HCT116 (cell line): ENCODE measurements around the gene TRIM5. TPM values are rescaled to one million over a fixed set of nuclear protein-coding genes. Genes with fewer than 3 reads are reported as not detected.

Experiments used
- ATAC-seq: fragments of 200-7000 bp; cut with Tn5 transposase; 2 replicates; pipeline ENCODE4 v1.9.1; 2020; ENCODE audit warnings: mild to moderate bottlenecking, moderate library complexity
- BruUV-seq: library from RNA; stranded (reverse); fragments of 400-500 nt; replicated peaks from 2 replicates; lab custom pipeline; 2021; lab: Mats Ljungman, UMichigan
- CTCF ChIA-PET: fragments of 300-600 bp; sonication (Branson Sonifier 250); formaldehyde crosslinking; loops from one replicate; lab custom pipeline; 2021; ENCODE audit warnings: antibody characterized with exemption; lab: Charles Lee
- POLR2A ChIA-PET: fragments of 300-600, 350-600 bp; sonication (Branson Sonifier 250); formaldehyde crosslinking; loops from one replicate; lab custom pipeline; 2021; ENCODE audit warnings: antibody characterized with exemption; lab: Charles Lee
- RAD21 ChIA-PET, 2 experiments: fragments of 300-600 bp; sonication (Branson Sonifier 250); formaldehyde crosslinking; loops; one replicate each; lab custom pipeline; 2023; ENCODE audit warnings: low total read pairs in 2 of 2; ENCODE audit not compliant: uncharacterized antibody in 2 of 2, unreplicated experiment in 2 of 2, low non-redundant PET in 1 of 2; lab: Charles Lee
- DNase-seq: peaks from one replicate; pipeline ENCODE4 v3.0.0-alpha.2; 2010; ENCODE audit warnings: low read depth, low spot score
- H2AFZ ChIP-seq: fragments of 200-600 bp; shearing (Covaris generic), sonication (generic); 2 replicates; pipeline ENCODE4 v1.6.1; 2017; ENCODE audit warnings: low read depth, mixed run types, mixed read lengths, antibody characterized with exemption, low read length; ENCODE audit not compliant: poor library complexity, severe bottlenecking
- H3K27ac ChIP-seq: 2 replicates; pipeline ENCODE4 v1.5.1; 2012; ENCODE audit warnings: low read depth, low read length
- H3K27me3 ChIP-seq: fragments of 200-600 bp; sonication (generic); 2 replicates; pipeline ENCODE4 v1.6.1; 2016; ENCODE audit warnings: mixed run types, low read length, mixed read lengths; ENCODE audit not compliant: insufficient read depth
- H3K36me3 ChIP-seq, 2 experiments: fragments of 200-500 bp in 1 of 2; fragments of 200-600 bp in 1 of 2; sonication (Bioruptor generic) in 1 of 2; sonication (generic) in 1 of 2; 2 replicates each; pipeline versions ENCODE4 v1.5.1 to v1.6.1; 2014 to 2016; ENCODE audit warnings: low read length in 2 of 2, inconsistent platforms in 1 of 2, mixed read lengths in 1 of 2, mixed run types in 1 of 2; ENCODE audit not compliant: insufficient read depth in 2 of 2, control insufficient read depth in 1 of 2
- H3K4me1 ChIP-seq, 2 experiments: fragments of 200-600 bp in 1 of 2; sonication (generic) in 1 of 2; 2 replicates each; pipeline versions ENCODE4 v1.5.1 to v1.6.1; 2012 to 2017; ENCODE audit warnings: low read length in 2 of 2, inconsistent platforms in 1 of 2, mild to moderate bottlenecking in 1 of 2, mixed read lengths in 1 of 2, mixed run types in 1 of 2, moderate library complexity in 1 of 2; ENCODE audit not compliant: insufficient read depth in 2 of 2, control insufficient read depth in 1 of 2
- H3K4me2 ChIP-seq: fragments of 200-600 bp; sonication (generic); 2 replicates; pipeline ENCODE4 v1.6.1; 2017; ENCODE audit warnings: mixed run types, low read length, mixed read lengths
- H3K4me3 ChIP-seq, 2 experiments: fragments of 200-600 bp in 1 of 2; sonication (generic) in 1 of 2; replicated peaks in 1 of 2; 2 replicates each; pipeline ENCODE4 v1.5.1; 2011 to 2016; ENCODE audit warnings: low read length in 2 of 2, control low read depth in 1 of 2, low read depth in 1 of 2, mild to moderate bottlenecking in 1 of 2, mixed read lengths in 1 of 2, mixed run types in 1 of 2
- H3K79me2 ChIP-seq: fragments of 200-600 bp; sonication (generic); 2 replicates; pipeline ENCODE4 v1.6.1; 2017; ENCODE audit warnings: mild to moderate bottlenecking, mixed run types, low read length, moderate library complexity, mixed read lengths; ENCODE audit not compliant: insufficient read depth
- H3K9ac ChIP-seq: fragments of 200-600 bp; sonication (generic); 2 replicates; pipeline ENCODE4 v1.6.1; 2016; ENCODE audit warnings: low read length, mixed read lengths
- H3K9me2 ChIP-seq: fragments of 200-600 bp; sonication (generic), shearing (Covaris generic); 2 replicates; pipeline ENCODE4 v1.6.1; 2017; ENCODE audit warnings: mixed run types, mild to moderate bottlenecking, moderate library complexity; ENCODE audit not compliant: insufficient read depth
- H3K9me3 ChIP-seq, 2 experiments: fragments of 200-500 bp in 1 of 2; fragments of 200-600 bp in 1 of 2; sonication (Bioruptor generic) in 1 of 2; sonication (generic) in 1 of 2; 2 replicates each; pipeline ENCODE4 v1.6.1; 2014 to 2017; ENCODE audit warnings: low read length in 2 of 2, mixed read lengths in 2 of 2, inconsistent platforms in 1 of 2, low read depth in 1 of 2, mild to moderate bottlenecking in 1 of 2, mixed run types in 1 of 2, moderate library complexity in 1 of 2; ENCODE audit not compliant: control insufficient read depth in 1 of 2, insufficient read depth in 1 of 2
- H4K20me1 ChIP-seq: fragments of 200-600 bp; sonication (generic), shearing (Covaris generic); 2 replicates; pipeline ENCODE4 v1.6.1; 2017; ENCODE audit warnings: mixed run types, mild to moderate bottlenecking, moderate library complexity; ENCODE audit not compliant: insufficient read depth
- CBX3 ChIP-seq: IDR thresholded peaks from 2 replicates; pipeline ENCODE4 v1.6.1; 2012; ENCODE audit warnings: low read depth
- RAD21 ChIP-seq: IDR thresholded peaks from 2 replicates; pipeline ENCODE4 v1.6.1; 2012; ENCODE audit warnings: low read depth, mild to moderate bottlenecking
- ZNF274 ChIP-seq: fragments of 200-500 bp; sonication (Bioruptor generic); IDR thresholded peaks from 2 replicates; pipeline ENCODE4 v1.6.1; 2014; ENCODE audit warnings: mild to moderate bottlenecking, low read depth, low read length, inconsistent platforms
- intact Hi-C: fragments of 100-400 bp; cut with micrococcal nuclease; formaldehyde crosslinking; loops from 2 replicates; pipeline ENCODE4 v1.10.0; 2022
- total RNA-seq: library from RNA; stranded (reverse); gene quantifications from one replicate; pipeline ENCODE4 v1.2.1, GENCODE V29; 2021; ENCODE audit not compliant: unreplicated experiment
- TF ChIP-seq, protein P1 (sequence below): IDR thresholded peaks from 2 replicates; pipeline ENCODE4 v1.6.1; 2012

The TRIM5 gene
- total RNA-seq, 1 experiment from 2014 or later = 13.7 TPM

DNA sequence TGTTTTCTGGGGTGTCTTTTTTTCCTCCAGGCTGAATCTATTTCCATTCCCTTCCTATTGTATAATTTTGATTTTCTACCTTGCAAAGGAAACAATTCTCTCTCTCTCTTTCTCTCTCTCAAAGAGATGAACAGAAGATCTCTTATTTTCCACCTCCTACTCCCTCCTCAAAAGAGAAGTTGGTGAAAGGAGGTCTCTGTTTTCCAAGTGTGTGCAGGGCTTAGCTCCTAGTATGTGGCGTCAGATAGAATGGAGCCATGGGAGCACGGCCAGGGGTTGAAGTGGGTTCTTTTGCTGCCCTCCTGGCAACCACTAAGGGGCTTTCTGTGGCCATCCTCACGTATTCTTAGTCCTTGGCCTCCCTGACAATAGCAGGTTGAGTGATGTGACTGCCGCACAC, 59.6 kb downstream of the TRIM5 start:
- intact Hi-C loops = no loop called here
- ChIA-PET CTCF (no interaction called here), RAD21 (no interaction called here), POLR2A (no interaction called here)
- Histone ChIP-seq H3K9me2 (no peaks in the 10 kb centered on the region), H3K36me3 (no peaks in the 10 kb centered on the region), H3K27ac (no peak overlapping the region), H3K4me1 (peaks cover 4 to 12% of the 10 kb centered on the region in 2 experiments; a peak in 2 of 4 replicates), H2AFZ (peak overlapping the region; percentile 90), H4K20me1 (no peaks in the 10 kb centered on the region), H3K9ac (peak overlapping the region; percentile 44; the same call in 1 of the 2 replicates), H3K9me3 (no peaks in the 10 kb centered on the region), H3K4me2 (peak overlapping the region; percentile 88), H3K27me3 (no peaks in the 10 kb centered on the region), H3K4me3 (peak overlapping the region in 1 of 2 experiments; percentile 55; a peak in 2 of 4 replicates), H3K79me2 (no peaks in the 10 kb centered on the region)
- DNase-seq (no peak), ATAC-seq (no peak)
- no TSS peak for BruUV-seq
- TF ChIP-seq CBX3 (no peak), RAD21 (no peak)

- BruUV-seq = no TSS peak
- Histone ChIP-seq H3K27me3 (no peaks in the 10 kb centered on the region), H3K4me2 (peak within 1 kb of the TSS; percentile 88), H2AFZ (peak within 1 kb of the TSS; percentile 90), H3K4me1 (peaks cover 4 to 12% of the 10 kb centered on the region in 2 experiments; a peak in 2 of 4 replicates), H3K9me3 (no peaks in the 10 kb centered on the region), H3K79me2 (no peaks in the 10 kb centered on the region), H3K36me3 (no peaks in the 10 kb centered on the region), H3K4me3 (peak within 1 kb of the TSS; percentile 42 to 55), H3K27ac (no peak within 1 kb of the TSS), H3K9me2 (no peaks in the 10 kb centered on the region), H3K9ac (peak within 1 kb of the TSS; percentile 44), H4K20me1 (no peaks in the 10 kb centered on the region)
- ChIA-PET POLR2A (no interaction called here), CTCF (no interaction called here), RAD21 (no interaction called here)
- TF ChIP-seq ZNF274 = no peak
- TF ChIP-seq, protein P1, sequence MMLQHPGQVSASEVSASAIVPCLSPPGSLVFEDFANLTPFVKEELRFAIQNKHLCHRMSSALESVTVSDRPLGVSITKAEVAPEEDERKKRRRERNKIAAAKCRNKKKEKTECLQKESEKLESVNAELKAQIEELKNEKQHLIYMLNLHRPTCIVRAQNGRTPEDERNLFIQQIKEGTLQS = no peak
- ATAC-seq = peak; percentile 95
- no peak for DNase-seq
- intact Hi-C loops = no loop called here
Observed at GRCh38 chr11:5624489-5625279, 60.2 kb downstream of the TRIM5 start, which contains the start of gene TRIM34. TSS of gene TRIM34 (plus strand) at chr11:5625001. CDS start at chr11:5632332, 7,331 bp downstream.
